Naive thymus-derived CD8-positive, alpha-beta T cell (primary cell): ENCODE results near the gene SPN. TPM values are rescaled to one million over a fixed set of nuclear protein-coding genes. Genes with fewer than 3 reads are reported as not detected.
"Not testable (repeated sequence)": the region's sequence is repeated elsewhere in the genome, so short reads cannot be mapped to it uniquely, and the experiment has no call there.

ENCODE experiments used
- ATAC-seq, 2 donors: fragments of 150-1000 bp; cut with Tn5 transposase in 1 of 2; sonication (Bioruptor Pico), chemical (Tn5 transposase) in 1 of 2; 1 replicate in 1 of 2; 2 replicates in 1 of 2; pipeline ENCODE4 v1.10.0; 2021; ENCODE audit warnings: mild to moderate bottlenecking in 2 of 2, moderate library complexity in 2 of 2
- POLR2A ChIA-PET: fragments of 350-600 bp; sonication (Branson Sonifier 250); formaldehyde crosslinking; loops from one replicate; lab custom pipeline; 2021; ENCODE audit warnings: antibody characterized with exemption; lab: Charles Lee
- DNase-seq, 10 donors: peaks; one replicate each; pipeline versions ENCODE4 v3.0.0 to v3.0.0-alpha.2; 2020 to 2022
- H3K27ac Mint-ChIP-seq, 10 donors: one replicate each; pipeline ENCODE4 v1.8.0; 2020 to 2022; ENCODE audit warnings: mild to moderate bottlenecking in 10 of 10, mixed read lengths in 10 of 10, moderate library complexity in 4 of 10, inconsistent platforms in 1 of 10
- H3K27me3 Mint-ChIP-seq, 5 donors: one replicate each; pipeline ENCODE4 v1.8.0; 2021 to 2022; ENCODE audit warnings: mixed read lengths in 5 of 5
- H3K36me3 Mint-ChIP-seq, 3 donors: one replicate each; pipeline ENCODE4 v1.8.0; 2020 to 2022; ENCODE audit warnings: mixed read lengths in 3 of 3, mild to moderate bottlenecking in 2 of 3, inconsistent platforms in 1 of 3
- H3K4me1 Mint-ChIP-seq, 4 donors: one replicate each; pipeline ENCODE4 v1.8.0; 2021 to 2022; ENCODE audit warnings: mixed read lengths in 4 of 4
- H3K4me3 Mint-ChIP-seq, 10 donors: one replicate each; pipeline ENCODE4 v1.8.0; 2020 to 2022; ENCODE audit warnings: mild to moderate bottlenecking in 10 of 10, mixed read lengths in 10 of 10, moderate library complexity in 6 of 10, inconsistent platforms in 1 of 10
- H3K9me3 Mint-ChIP-seq, 9 donors: one replicate each; pipeline ENCODE4 v1.8.0; 2020 to 2022; ENCODE audit warnings: mixed read lengths in 9 of 9, mild to moderate bottlenecking in 3 of 9, inconsistent platforms in 1 of 9, moderate library complexity in 1 of 9
- polyA plus RNA-seq, 3 donors: library from polyadenylated mRNA; unstranded; fragments of 300-500 nt; fragmentation: Illumina TruSeq; gene quantifications; one replicate each; pipeline ENCODE4 v1.2.3, GENCODE V29; 2021
- total RNA-seq, 8 experiments: library from RNA in 2 of 8; stranded (reverse) in 2 of 8; gene quantifications; one replicate each; pipeline ENCODE4 v1.2.3 and lab custom pipeline; 2021 to 2026

SPN gene
- total and polyA plus RNA-seq, 5 experiments from 2014 or later, result 91.8 to 124 (median 98.4) TPM

GRCh38 chr16:29686740-29687332 is 23.8 kb downstream of the SPN start:
- POLR2A ChIA-PET, result interaction anchor here (0.5 kb wide), 1 partner anchor 14 kb away, joined by 4 read pairs; no protein-coding TSS in a partner anchor
- Mint-ChIP-seq H3K27ac (peak overlapping the region in 1 of 10 donors; percentile 60), H3K4me1 (peaks cover 5 to 12% (median 11%) of the 10 kb centered on the region in 4 donors), H3K27me3 (no peaks in the 10 kb centered on the region), H3K4me3 (no peak overlapping the region), H3K9me3 (no peaks in the 10 kb centered on the region), H3K36me3 (no peaks in the 10 kb centered on the region)
- no peak for ATAC-seq
- DNase-seq, result no peak

- ATAC-seq (no peak), DNase-seq (no peak)
- no peaks in the 10 kb centered on the region for H3K27me3 Mint-ChIP-seq
- no peaks in the 10 kb centered on the region for H3K9me3 Mint-ChIP-seq
- peak overlapping the region in 1 of 10 donors; percentile 2 for H3K27ac Mint-ChIP-seq
- no peak overlapping the region for H3K4me3 Mint-ChIP-seq
- H3K36me3 Mint-ChIP-seq, result no peaks in the 10 kb centered on the region
- peaks cover 5 to 13% (median 11%) of the 10 kb centered on the region in 4 donors for H3K4me1 Mint-ChIP-seq
- POLR2A ChIA-PET, result interaction anchor here (1.2 kb wide), 1 partner anchor 161 kb away, joined by 3 read pairs; no protein-coding TSS in a partner anchor
Measured at GRCh38 chr16:29687755-29688154, 24.7 kb downstream of the SPN start.

GRCh38 chr16:29688172-29688571 is 25.1 kb downstream of the SPN start:
- peaks cover 5 to 13% (median 11%) of the 10 kb centered on the region in 4 donors for H3K4me1 Mint-ChIP-seq
- no peaks in the 10 kb centered on the region for H3K27me3 Mint-ChIP-seq
- DNase-seq (no peak), ATAC-seq (no peak)
- no peaks in the 10 kb centered on the region for H3K9me3 Mint-ChIP-seq
- no peak overlapping the region for H3K4me3 Mint-ChIP-seq
- peak overlapping the region in 1 of 10 donors; percentile 2 for H3K27ac Mint-ChIP-seq
- H3K36me3 Mint-ChIP-seq, result no peaks in the 10 kb centered on the region
- POLR2A ChIA-PET, result interaction anchor here (1.2 kb wide), 1 partner anchor 160 kb away, joined by 3 read pairs; no protein-coding TSS in a partner anchor

- H3K4me3 Mint-ChIP-seq, ATAC-seq, H3K9me3 Mint-ChIP-seq, H3K36me3 Mint-ChIP-seq, POLR2A ChIA-PET, H3K27me3 Mint-ChIP-seq, DNase-seq: not testable (repeated sequence)
- Mint-ChIP-seq H3K4me1 (peaks cover 5 to 13% (median 11%) of the 10 kb centered on the region in 4 donors), H3K27ac (peak overlapping the region in 1 of 10 donors; percentile 27)
Measured at GRCh38 chr16:29689490-29690351, 26.7 kb downstream of the SPN start.

GRCh38 chr16:29692606-29693005 is 29.6 kb downstream of the SPN start:
- POLR2A ChIA-PET, ATAC-seq, H3K9me3 Mint-ChIP-seq: not testable (repeated sequence)

DNA sequence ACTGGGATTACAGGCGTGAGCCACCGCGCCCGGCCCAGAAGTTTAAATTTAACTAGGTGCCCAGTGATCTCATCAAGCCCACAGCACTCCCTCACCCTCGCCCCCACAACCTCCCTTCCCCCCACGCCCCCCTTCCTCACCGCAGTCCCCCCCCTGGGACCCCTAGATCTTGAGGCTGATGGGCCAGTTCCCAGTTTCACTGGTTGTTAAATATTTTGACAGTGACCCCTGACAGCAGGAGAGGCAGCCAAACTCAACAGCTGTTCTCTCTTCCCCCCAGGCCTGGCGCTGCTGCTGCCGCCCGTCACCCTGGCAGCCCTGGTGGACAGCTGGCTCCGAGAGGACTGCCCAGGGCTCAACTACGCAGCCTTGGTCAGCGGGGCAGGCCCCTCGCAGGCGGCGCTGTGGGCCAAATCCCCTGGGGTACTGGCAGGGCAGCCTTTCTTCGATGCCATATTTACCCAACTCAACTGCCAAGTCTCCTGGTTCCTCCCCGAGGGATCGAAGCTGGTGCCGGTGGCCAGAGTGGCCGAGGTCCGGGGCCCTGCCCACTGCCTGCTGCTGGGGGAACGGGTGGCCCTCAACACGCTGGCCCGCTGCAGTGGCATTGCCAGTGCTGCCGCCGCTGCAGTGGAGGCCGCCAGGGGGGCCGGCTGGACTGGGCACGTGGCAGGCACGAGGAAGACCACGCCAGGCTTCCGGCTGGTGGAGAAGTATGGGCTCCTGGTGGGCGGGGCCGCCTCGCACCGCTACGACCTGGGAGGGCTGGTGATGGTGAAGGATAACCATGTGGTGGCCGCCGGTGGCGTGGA is 31.5 kb downstream of the SPN start:
- Mint-ChIP-seq H3K36me3 (no peaks in the 10 kb centered on the region), H3K4me3 (no peak overlapping the region), H3K4me1 (peaks cover 2 to 8% (median 6%) of the 10 kb centered on the region in 4 donors), H3K9me3 (no peaks in the 10 kb centered on the region), H3K27ac (no peak overlapping the region), H3K27me3 (peaks cover 0 to 1% (median 0%) of the 10 kb centered on the region in 5 donors)
- ATAC-seq, result no peak
- DNase-seq, result no peak
- POLR2A ChIA-PET, result interaction anchor here (1.1 kb wide), 1 partner anchor 110 kb away, joined by 11 read pairs; no protein-coding TSS in a partner anchor

More at GRCh38 chr16:29692606-29693005, 29.6 kb downstream of the SPN start:
- H3K36me3 Mint-ChIP-seq, DNase-seq, H3K4me3 Mint-ChIP-seq, H3K27me3 Mint-ChIP-seq, H3K4me1 Mint-ChIP-seq, H3K27ac Mint-ChIP-seq: not testable (repeated sequence)

GRCh38 chr16:29695675-29696074 is 32.6 kb downstream of the SPN start:
- POLR2A ChIA-PET, result interaction anchor here (0.6 to 1.1 kb wide), 4 partner anchors 109 to 524 kb away, joined by 3 to 11 read pairs (median 5); no protein-coding TSS in a partner anchor
- not testable (repeated sequence) for H3K27ac Mint-ChIP-seq, DNase-seq, H3K9me3 Mint-ChIP-seq, ATAC-seq, H3K4me3 Mint-ChIP-seq, H3K36me3 Mint-ChIP-seq, H3K27me3 Mint-ChIP-seq
- H3K4me1 Mint-ChIP-seq, result peaks cover 5 to 11% (median 9%) of the 10 kb centered on the region in 4 donors

- Mint-ChIP-seq H3K4me1 (peaks cover 8 to 17% (median 16%) of the 10 kb centered on the region in 4 donors), H3K27ac (no peak overlapping the region), H3K27me3 (peaks cover 0 to 1% (median 0%) of the 10 kb centered on the region in 5 donors), H3K9me3 (no peaks in the 10 kb centered on the region), H3K36me3 (no peaks in the 10 kb centered on the region), H3K4me3 (no peak overlapping the region)
- POLR2A ChIA-PET, result interaction anchor here (0.7 kb wide), 1 partner anchor 136 kb away, joined by 8 read pairs; no protein-coding TSS in a partner anchor
- DNase-seq, result no peak
- no peak for ATAC-seq
Measured at GRCh38 chr16:29696881-29697331, 33.9 kb downstream of the SPN start.

DNA sequence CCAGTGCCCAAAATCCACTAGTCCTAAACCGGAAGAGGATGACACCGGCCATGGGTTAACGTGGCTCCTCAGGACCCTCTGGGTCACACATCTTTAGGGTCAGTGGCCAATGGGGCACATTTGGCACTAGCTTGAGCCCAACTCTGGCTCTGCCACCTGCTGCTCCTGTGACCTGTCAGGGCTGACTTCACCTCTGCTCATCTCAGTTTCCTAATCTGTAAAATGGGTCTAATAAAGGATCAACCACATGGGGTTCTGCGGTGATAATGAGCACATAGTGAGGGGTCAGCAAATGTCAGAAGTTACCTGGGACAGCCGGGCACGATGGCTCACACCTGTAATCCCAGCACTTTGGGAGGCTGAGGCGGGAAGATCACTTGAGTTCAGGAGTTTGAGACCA is 34.3 kb downstream of the SPN start:
- H3K9me3 Mint-ChIP-seq, result no peaks in the 10 kb centered on the region
- no peaks in the 10 kb centered on the region for H3K36me3 Mint-ChIP-seq
- H3K27ac Mint-ChIP-seq, result peak overlapping the region in 1 of 10 donors; percentile 14
- H3K27me3 Mint-ChIP-seq, result peaks cover 0 to 1% (median 0%) of the 10 kb centered on the region in 5 donors
- H3K4me1 Mint-ChIP-seq, result peaks cover 12 to 22% (median 20%) of the 10 kb centered on the region in 4 donors
- H3K4me3 Mint-ChIP-seq, result no peak overlapping the region
- ATAC-seq (no peak), DNase-seq (no peak)
- POLR2A ChIA-PET, result interaction anchor here (0.7 kb wide), 1 partner anchor 136 kb away, joined by 8 read pairs; no protein-coding TSS in a partner anchor

GRCh38 chr16:29698042-29698441 is 35.0 kb downstream of the SPN start:
- Mint-ChIP-seq H3K4me3 (no peak overlapping the region), H3K9me3 (no peaks in the 10 kb centered on the region), H3K27me3 (peaks cover 0 to 1% (median 0%) of the 10 kb centered on the region in 5 donors), H3K27ac (peak overlapping the region in 3 of 10 donors; percentile 40 to 78 (median 42)), H3K4me1 (peaks cover 16 to 28% (median 26%) of the 10 kb centered on the region in 4 donors), H3K36me3 (no peaks in the 10 kb centered on the region)
- POLR2A ChIA-PET, result interaction anchor here (1.1 to 7.0 kb wide), 3 partner anchors 15 to 109 kb away, joined by 3 to 148 read pairs (median 3); partner anchors contain the start of genes MAZ and PRRT2
- ATAC-seq (no peak), DNase-seq (no peak)

- Mint-ChIP-seq H3K27me3 (peaks cover 0 to 1% (median 0%) of the 10 kb centered on the region in 5 donors), H3K4me1 (peaks cover 18 to 33% (median 30%) of the 10 kb centered on the region in 4 donors), H3K27ac (peak overlapping the region in 8 of 10 donors; percentile 26 to 70 (median 52)), H3K36me3 (no peaks in the 10 kb centered on the region), H3K4me3 (no peak overlapping the region), H3K9me3 (no peaks in the 10 kb centered on the region)
- POLR2A ChIA-PET, result interaction anchor here (0.5 to 7.0 kb wide), 11 partner anchors 14 to 307 kb away, joined by 3 to 148 read pairs (median 4); partner anchors contain the start of genes CDIPT, KIF22, MAZ and PAGR1
- ATAC-seq (no peak), DNase-seq (no peak)
Measured at GRCh38 chr16:29698484-29699323, 35.7 kb downstream of the SPN start.
